ENCODE data around the gene ENTR1. TPM values are rescaled to one million over a fixed set of nuclear protein-coding genes. Genes with fewer than 3 reads are reported as not detected.

The ENTR1 gene
- total and polyA plus RNA-seq, 10 of the 15 experiments (the other 5 are each of a cell fraction or from before 2014, with no cell fraction given) = 8.2 to 96.4 (median 41.1) TPM

- TF ChIP-seq HSF1 (IDR thresholded peaks at IDR 0.05; ENCODE audit: low read depth, low read length) = 0 out of 2 replicates have a peak, but pooled peaks have one; percentile 34
- TF ChIP-seq JUND (IDR thresholded peaks at IDR 0.05; ENCODE audit: low read depth, low read length) = no peak
- TF ChIP-seq NFYB (IDR thresholded peaks at IDR 0.05; ENCODE audit: insufficient read depth, low read depth, low read length) = no peak
- peak; percentile 94 to 99 for TF ChIP-seq BHLHE40 (IDR thresholded peaks at IDR 0.05; ENCODE audit: borderline replicate concordance in 1 of 2, low read depth in 2 of 2, low read length in 1 of 2)
- peak; percentile 60 for TF ChIP-seq SP1 (IDR thresholded peaks at IDR 0.05; ENCODE audit: low read depth, low read length)
- TF ChIP-seq MAX (IDR thresholded peaks at IDR 0.05; ENCODE audit: low read depth, low read length) = peak; percentile 100
- no peak for TF ChIP-seq ZBTB40 (IDR thresholded peaks at IDR 0.05; ENCODE audit: borderline replicate concordance)
- peak; percentile 88 for TF ChIP-seq MYC (IDR thresholded peaks at IDR 0.05; ENCODE audit: insufficient read depth, insufficient read length, insufficient replicate concordance, low read length, severe bottlenecking)
- TF ChIP-seq WRNIP1 (IDR thresholded peaks at IDR 0.05; ENCODE audit: borderline replicate concordance, low read depth, low read length) = no peak
- TF ChIP-seq CBX5 (IDR thresholded peaks at IDR 0.05; ENCODE audit: low read depth) = peak; percentile 78; the same call in 1 of the 2 replicates
- TF ChIP-seq CTCF (IDR thresholded peaks at IDR 0.05 in 2 of 3, conservative IDR thresholded peaks at IDR 0.05 in 1 of 3; ENCODE audit: control insufficient read depth in 2 of 3, extremely low read depth in 1 of 3, insufficient read depth in 1 of 3, low read depth in 3 of 3, low read length in 3 of 3) = peak; percentile 90 to 98 (median 91)
- TF ChIP-seq RELB (IDR thresholded peaks at IDR 0.05; ENCODE audit: low read depth) = no peak
- TF ChIP-seq ZNF622 (IDR thresholded peaks at IDR 0.05) = no peak
- TF ChIP-seq CHD1 (IDR thresholded peaks at IDR 0.05; ENCODE audit: low read depth, low read length) = no peak
- TF ChIP-seq E4F1 (IDR thresholded peaks at IDR 0.05; ENCODE audit: borderline replicate concordance, partially characterized antibody) = no peak
Observed at GRCh38 chr9:136363106-136363948, 47.1 kb downstream of the ENTR1 start, which contains the start of gene DNLZ (continued).

All from GM12878 (cell line).